ENCODE measurements around the gene NPLOC4.
"Not testable (repeated sequence)": the region's sequence is repeated elsewhere in the genome, so short reads cannot be mapped to it uniquely, and the experiment has no call there.

Gene NPLOC4

DNA sequence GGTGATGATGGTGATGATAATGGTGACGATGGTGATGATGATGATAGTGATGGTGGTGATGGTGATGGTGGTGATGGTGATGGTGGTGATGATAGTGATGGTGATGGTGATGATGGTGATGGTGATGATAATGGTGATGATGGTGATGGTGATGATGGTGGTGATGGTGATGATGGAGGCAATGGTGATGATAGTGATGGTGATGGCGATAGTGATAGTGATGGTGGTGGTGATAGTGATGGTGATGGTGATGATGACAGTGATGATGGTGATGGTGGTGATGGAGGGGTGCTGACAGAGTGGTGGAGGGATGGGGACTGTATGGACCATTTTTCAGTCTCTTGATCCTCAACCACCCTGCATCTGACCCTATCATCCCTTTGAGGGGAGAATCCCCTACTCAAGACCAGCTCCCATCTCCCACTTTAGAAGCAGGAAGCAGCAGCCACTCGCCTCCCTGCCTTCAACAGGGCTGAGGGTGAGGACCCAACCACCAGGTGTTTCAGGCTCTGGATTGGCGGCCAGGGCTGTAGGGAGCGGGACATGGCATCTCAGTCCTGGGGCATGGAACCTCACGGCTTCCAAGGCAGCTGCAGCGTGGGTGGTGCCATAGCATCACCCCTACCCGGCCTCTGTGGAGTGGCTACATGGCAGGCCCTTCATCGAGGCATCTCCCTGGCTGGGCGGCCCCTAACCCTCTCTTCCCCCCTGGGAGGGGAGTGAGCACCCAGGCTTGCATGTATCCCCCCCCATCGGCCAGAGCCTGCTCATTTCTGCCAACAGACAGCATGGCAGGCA, 104.2 kb downstream of the NPLOC4 start:
- DNase-seq, result no peak

- not testable (repeated sequence) for DNase-seq
Observed at GRCh38 chr17:81531998-81532404, 104.9 kb downstream of the NPLOC4 start.

DNA sequence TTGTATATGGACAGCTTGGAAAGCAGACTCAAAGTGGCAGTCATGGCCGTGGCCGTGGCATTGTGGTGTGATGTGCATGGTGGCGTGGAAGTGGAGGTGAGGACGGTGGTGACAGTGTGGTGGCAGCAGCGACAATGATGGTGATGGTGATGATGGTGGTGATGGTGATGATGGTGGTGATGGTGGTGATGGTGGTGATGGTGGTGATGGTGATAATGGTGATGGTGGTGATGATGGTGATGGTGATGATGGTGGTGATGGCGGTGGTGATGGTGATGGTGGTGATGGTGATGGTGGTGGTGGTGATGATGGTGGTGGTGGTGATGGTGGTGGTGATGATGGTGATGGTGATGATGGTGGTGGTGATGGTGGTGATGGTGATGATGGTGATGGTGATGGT, 105.9 kb downstream of the NPLOC4 start:
- DNase-seq, result not testable (repeated sequence)

- DNase-seq, result no peak
Observed at GRCh38 chr17:81529437-81529803, 107.5 kb downstream of the NPLOC4 start.

- no peak for DNase-seq
Observed at GRCh38 chr17:81528651-81529436, 108.1 kb downstream of the NPLOC4 start.

- no peak for DNase-seq
Observed at GRCh38 chr17:81528384-81528650, 108.6 kb downstream of the NPLOC4 start.

- no peak for DNase-seq
Observed at GRCh38 chr17:81527591-81528383, 109.1 kb downstream of the NPLOC4 start, which contains the start of gene FSCN2. Gene FSCN2 (plus strand): TSS chr17:81528377. CDS start chr17:81528532, 155 bp downstream.

GRCh38 chr17:81526662-81527571, 110.0 kb downstream of the NPLOC4 start:
- no peak for DNase-seq

GRCh38 chr17:81524865-81525159, 112.1 kb downstream of the NPLOC4 start:
- DNase-seq, result no peak

DNA sequence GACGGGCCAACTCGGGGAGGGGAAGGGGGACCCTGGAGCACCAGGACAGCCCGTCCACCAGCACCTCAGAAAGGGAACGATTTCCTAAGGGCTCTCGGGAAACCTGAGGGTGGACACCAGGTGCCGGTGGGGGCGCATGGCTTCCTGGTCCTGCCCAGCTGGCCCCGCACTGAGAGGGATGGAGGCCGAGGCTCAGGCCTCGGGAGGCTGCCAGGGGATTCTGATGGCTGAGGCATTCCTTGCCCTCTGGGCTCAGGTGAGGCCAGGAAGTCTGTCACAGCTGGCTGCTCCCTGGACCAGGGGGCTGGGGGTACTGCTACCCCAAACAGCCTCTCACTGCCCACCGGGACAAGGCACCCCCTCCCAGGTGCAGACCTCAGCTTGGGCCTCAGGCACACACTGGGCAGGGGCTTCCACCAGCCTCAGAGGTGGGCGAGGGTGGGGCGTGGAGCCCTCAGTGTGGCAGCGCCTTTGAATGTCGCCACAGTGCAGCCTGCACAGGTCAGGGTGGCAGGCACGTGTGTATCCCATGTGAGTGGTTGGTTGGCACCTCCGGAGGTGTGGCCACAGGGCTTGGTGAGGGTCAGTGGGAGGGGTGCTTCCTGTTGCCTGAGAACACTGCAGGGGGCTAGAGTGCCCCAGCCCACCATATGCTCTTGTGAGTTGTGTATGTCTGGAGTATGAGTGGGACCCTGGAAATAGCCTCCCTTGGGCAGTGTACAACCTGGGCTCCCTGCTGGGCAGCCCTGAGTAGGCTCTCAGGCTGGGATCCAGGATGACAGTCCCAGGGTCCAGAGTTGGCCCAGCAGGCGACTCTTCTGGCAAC, 112.7 kb downstream of the NPLOC4 start:
- no peak for DNase-seq

DNA sequence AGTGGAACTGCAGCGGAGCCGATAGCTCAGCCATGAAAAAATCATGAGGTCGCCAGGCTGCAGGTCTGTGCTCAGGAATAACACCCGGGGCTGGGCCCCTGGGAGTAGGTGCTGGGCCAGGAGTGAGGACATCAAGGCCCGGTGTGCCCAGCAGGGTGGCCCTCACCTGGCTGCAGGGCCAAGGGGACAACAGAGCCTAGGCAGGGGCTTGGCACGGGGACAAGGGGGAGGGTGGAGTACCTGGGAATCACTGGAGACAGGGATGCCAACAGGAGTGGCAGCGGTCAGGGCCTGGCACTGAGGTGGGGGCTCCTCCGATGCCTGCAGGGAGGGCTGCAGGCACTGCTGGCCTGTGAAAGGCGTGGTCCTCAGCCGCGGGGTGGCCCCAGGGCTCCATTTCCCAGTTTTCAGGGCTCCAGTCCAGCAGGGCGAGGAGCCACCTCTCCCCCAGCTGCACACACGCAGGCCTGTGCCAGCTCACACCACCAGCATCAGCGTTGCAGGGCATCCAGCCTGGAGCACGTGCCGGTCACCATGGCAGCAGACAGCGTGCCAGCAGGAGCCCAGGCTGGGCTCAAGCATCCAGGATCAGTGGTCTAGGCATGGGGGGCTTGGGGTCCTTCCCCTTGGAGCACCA, 113.4 kb downstream of the NPLOC4 start:
- DNase-seq, result no peak

GRCh38 chr17:81522491-81523401, 114.2 kb downstream of the NPLOC4 start:
- DNase-seq, result no peak

DNA sequence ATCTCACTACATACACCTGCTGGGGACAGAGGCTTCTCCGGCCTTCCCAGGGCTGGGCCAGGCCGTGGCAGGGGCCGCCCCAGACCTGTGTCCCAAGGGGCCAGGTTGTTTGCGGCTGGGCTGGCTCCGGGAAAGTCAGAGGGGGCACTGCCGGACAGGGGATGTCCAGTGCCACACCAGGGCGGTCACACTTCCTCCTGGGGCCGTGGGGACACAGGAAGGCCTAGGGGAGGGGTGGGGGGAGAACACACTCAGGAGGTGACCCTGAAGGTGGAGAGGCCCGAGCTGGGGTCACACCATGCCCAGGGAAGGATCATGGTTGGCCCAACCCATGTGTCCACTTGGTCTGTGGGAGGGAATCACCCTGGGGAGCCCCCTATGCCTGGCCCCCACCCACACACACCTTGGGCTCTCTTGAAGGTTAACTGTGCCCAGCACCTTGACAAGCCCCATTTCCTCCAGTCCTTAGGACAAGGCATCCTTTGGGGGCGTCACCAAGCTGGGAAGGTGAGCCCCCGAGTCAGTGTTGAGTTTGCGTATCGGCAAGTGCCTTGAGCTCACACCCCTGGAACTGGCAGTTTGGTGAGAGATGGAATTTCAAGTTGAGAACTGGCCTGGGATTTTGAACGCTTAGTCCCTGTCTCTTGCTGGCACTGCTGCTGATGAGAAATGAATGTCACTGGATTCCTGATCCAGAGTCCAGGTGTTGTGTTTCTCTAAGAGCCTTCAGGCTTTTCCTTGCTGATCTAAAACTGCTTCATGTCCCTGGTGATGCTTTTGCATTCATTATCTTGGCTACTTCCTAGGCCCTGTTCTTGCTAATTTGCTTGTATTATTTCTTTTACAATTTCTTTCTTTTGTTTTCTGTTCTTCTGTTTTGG, 116.7 kb downstream of the NPLOC4 start:
- no peak for DNase-seq

DNA sequence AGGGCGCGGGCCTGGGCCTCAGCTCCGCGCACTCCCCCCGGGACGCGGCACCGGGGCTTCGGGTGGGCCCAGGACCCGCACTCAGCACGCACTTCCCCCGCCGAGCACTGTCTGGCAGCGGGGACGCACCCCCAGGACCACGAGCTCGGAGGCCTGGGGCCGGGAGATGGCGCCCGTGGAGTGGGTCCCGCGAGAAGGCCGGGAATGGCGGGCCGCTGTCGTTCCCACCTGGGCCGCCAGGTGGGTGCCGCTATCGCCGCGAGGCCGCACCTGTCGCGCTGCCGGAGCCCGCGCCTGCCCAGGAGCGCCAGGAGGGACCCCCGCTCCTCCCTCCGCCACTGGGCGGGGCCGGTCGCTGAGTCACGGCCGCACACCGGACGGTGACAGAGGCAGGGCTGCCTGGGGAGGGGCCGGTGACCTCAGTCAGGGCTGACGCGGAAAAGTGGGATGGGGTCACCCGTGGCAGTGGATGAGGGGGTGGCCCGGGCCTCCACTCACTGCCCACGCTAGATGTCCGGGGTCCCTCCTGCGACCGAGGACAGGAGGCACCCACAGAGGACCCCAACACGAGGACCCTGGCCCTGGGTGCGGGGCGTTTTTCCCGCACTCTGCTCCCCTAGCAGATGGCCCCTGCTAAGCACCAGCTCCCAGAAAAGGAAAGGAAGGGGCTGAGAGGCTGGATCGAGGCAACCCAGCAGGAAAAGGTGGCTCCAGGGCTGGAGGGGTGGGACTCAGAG, 117.5 kb downstream of the NPLOC4 start:
- peak; percentile 72 for DNase-seq

GRCh38 chr17:81518785-81519283, 118.1 kb downstream of the NPLOC4 start:
- DNase-seq, result peak; percentile 38

DNA sequence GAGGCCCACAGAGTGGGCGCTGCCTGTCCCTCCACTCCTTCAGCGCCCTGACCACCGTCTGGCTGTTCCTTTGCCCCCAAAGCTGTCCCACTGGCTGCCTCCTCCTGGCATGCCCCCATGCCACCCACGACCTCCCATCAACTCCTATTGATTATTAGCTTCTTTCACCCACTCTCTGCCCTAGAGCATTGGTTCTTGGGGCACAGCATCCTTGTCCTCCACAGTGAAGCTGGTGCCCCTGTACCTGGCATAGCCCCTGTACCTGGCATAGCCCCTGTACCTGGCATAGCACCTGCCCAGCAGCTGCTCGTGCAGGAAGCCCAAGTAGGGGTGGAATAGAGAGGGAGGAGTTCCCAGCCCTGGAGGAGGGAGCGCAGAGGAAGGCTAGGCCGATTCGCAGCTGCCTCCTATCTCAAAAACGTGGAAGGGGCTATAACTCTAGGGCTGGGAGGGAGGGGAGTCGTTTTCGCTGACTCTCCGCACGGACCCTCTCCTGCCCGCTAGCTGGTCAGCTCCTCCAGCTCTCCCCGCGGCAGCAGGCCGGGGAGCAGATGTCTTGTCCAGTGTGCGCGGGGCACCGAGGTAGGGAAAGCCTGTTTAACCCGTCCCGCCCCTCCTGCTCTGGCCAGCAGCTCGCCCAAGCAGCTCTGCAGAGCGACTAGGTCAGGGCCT, 118.7 kb downstream of the NPLOC4 start:
- no peak for DNase-seq

DNA sequence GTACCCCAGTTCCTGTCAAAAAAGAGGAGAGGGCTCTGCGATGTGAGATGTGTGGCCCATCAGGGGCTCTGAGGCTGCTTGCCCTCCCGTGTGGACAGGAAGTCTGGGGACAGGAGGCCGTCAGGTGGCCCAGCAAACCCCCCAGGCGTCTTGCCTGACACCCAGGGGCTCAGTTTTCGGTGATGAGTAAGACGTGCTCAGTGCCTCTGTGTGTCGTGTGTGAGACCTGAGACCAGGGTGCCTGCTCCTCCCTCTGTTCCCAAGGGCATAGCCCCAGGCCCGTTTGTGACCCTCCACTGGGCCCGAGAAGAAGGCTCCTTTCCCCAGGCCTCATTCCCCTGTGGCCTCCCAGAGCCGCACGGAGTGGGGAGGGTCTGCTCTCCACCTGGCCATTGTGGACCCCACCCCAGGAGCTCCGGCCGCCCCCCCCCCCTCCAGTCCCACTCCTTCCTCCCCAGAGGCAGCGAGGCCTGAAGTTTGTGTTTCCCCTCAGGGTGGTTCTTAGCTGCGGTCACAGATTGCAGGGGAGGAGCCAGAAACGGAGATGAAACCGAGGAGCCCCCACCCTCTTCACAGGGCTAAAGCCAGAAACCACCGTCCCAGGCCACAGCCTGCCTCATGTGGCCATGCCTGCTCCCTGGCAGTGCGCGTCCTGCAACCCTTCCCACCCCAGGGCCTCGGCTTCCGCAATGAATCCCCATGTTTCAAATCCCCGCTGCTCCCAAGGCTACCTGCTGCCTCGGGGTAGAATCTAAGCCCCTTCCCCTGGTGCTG, 119.4 kb downstream of the NPLOC4 start:
- no peak for DNase-seq
